ENCODE measurements around the gene ITSN1. TPM values are rescaled to one million over a fixed set of nuclear protein-coding genes. Genes with fewer than 3 reads are reported as not detected.

ITSN1 gene
- total RNA-seq, 4 donors from 2014 or later: 31.1 to 42.5 (median 35.9) TPM

- Histone ChIP-seq H3K27me3 (no peaks in the 10 kb centered on the region), H3K4me1 (peaks cover 8 to 21% (median 13%) of the 10 kb centered on the region in 4 donors), H3K9me3 (no peaks in the 10 kb centered on the region), H3K36me3 (peaks cover 15 to 41% (median 20%) of the 10 kb centered on the region in 4 donors), H3K4me3 (no peak overlapping the region), H3K27ac (replicated peaks in 1 of 4) (no peak overlapping the region)
- TF ChIP-seq POLR2A (IDR thresholded peaks at IDR 0.05; ENCODE audit: low read depth) (no peak), POLR2AphosphoS5 (IDR thresholded peaks at IDR 0.05) (no peak), EP300 (IDR thresholded peaks at IDR 0.05) (no peak), CTCF (IDR thresholded peaks at IDR 0.05) (no peak)
- DNase-seq (ENCODE audit: extremely low spot score): no peak
- intact Hi-C loops (cut with DNase I): no loop called here
- 92% methylated on average over 4 of the region's 5 CpGs for WGBS
These were observed 198.5 kb downstream of the ITSN1 start for GRCh38 chr21:33840771-33841170.

- intact Hi-C loops (cut with DNase I): no loop called here
- 87% methylated on average over 7 of the region's 7 CpGs for WGBS
- no peak for DNase-seq (ENCODE audit: extremely low spot score)
- H3K4me3 ChIP-seq: no peak overlapping the region
- H3K36me3 ChIP-seq: peaks cover 10 to 33% (median 13%) of the 10 kb centered on the region in 4 donors
- no peaks in the 10 kb centered on the region for H3K27me3 ChIP-seq
- no peak overlapping the region for H3K27ac ChIP-seq (replicated peaks in 1 of 4)
- no peak for TF ChIP-seq POLR2AphosphoS5 (IDR thresholded peaks at IDR 0.05)
- TF ChIP-seq EP300 (IDR thresholded peaks at IDR 0.05): no peak
- TF ChIP-seq CTCF (IDR thresholded peaks at IDR 0.05): no peak
- no peak for TF ChIP-seq POLR2A (IDR thresholded peaks at IDR 0.05; ENCODE audit: low read depth)
- peaks cover 8 to 21% (median 13%) of the 10 kb centered on the region in 4 donors for H3K4me1 ChIP-seq
- H3K9me3 ChIP-seq: no peaks in the 10 kb centered on the region
These were observed 199.3 kb downstream of the ITSN1 start for GRCh38 chr21:33841561-33841960.

- Histone ChIP-seq H3K4me1 (peaks cover 8 to 21% (median 13%) of the 10 kb centered on the region in 4 donors), H3K36me3 (peaks cover 0 to 17% (median 10%) of the 10 kb centered on the region in 4 donors), H3K4me3 (no peak overlapping the region), H3K9me3 (no peaks in the 10 kb centered on the region), H3K27ac (replicated peaks in 1 of 4) (peak overlapping the region in 1 of 4 donors; percentile 27), H3K27me3 (no peaks in the 10 kb centered on the region)
- TF ChIP-seq EP300 (IDR thresholded peaks at IDR 0.05): no peak
- intact Hi-C loops (cut with DNase I): no loop called here
- DNase-seq (ENCODE audit: extremely low spot score): no peak
- 93% methylated on average over 6 of the region's 6 CpGs for WGBS
These were observed 200.9 kb downstream of the ITSN1 start for GRCh38 chr21:33843216-33843615.

- H3K9me3 ChIP-seq: no peaks in the 10 kb centered on the region
- TF ChIP-seq POLR2AphosphoS5 (IDR thresholded peaks at IDR 0.05) (peak in 1 of 2 donors; percentile 9), EP300 (IDR thresholded peaks at IDR 0.05) (no peak)
- peaks cover 8 to 21% (median 13%) of the 10 kb centered on the region in 4 donors for H3K4me1 ChIP-seq
- no peak overlapping the region for H3K4me3 ChIP-seq
- peaks cover 0 to 11% (median 4%) of the 10 kb centered on the region in 4 donors for H3K36me3 ChIP-seq
- no peak for DNase-seq (ENCODE audit: extremely low spot score)
- intact Hi-C loops (cut with DNase I): no loop called here
- H3K27ac ChIP-seq (replicated peaks in 1 of 4): no peak overlapping the region
- 48% methylated on average over 17 of the region's 20 CpGs for WGBS
- no peaks in the 10 kb centered on the region for H3K27me3 ChIP-seq
These were observed 202.0 kb downstream of the ITSN1 start for GRCh38 chr21:33844104-33844889.

- no peak for TF ChIP-seq CTCF (IDR thresholded peaks at IDR 0.05)
- TF ChIP-seq POLR2A (IDR thresholded peaks at IDR 0.05; ENCODE audit: low read depth): no peak
- TF ChIP-seq POLR2AphosphoS5 (IDR thresholded peaks at IDR 0.05): no peak
- no peak for TF ChIP-seq EP300 (IDR thresholded peaks at IDR 0.05)
- peaks cover 8 to 21% (median 13%) of the 10 kb centered on the region in 4 donors for H3K4me1 ChIP-seq
- no peak overlapping the region for H3K4me3 ChIP-seq
- DNase-seq (ENCODE audit: extremely low spot score): no peak
- intact Hi-C loops (cut with DNase I): no loop called here
- peaks cover 0 to 5% (median under 1%) of the 10 kb centered on the region in 4 donors for H3K36me3 ChIP-seq
- H3K27ac ChIP-seq (replicated peaks in 1 of 4): no peak overlapping the region
- no peaks in the 10 kb centered on the region for H3K27me3 ChIP-seq
- no peaks in the 10 kb centered on the region for H3K9me3 ChIP-seq
- 91% methylated on average over 6 of the region's 6 CpGs for WGBS
These were observed 202.5 kb downstream of the ITSN1 start for GRCh38 chr21:33844890-33845205.

All from esophagus muscularis mucosa (tissue), 4 donors.